H1 (cell line): Measurements from ENCODE around the gene RNF182. TPM values are rescaled to one million over a fixed set of nuclear protein-coding genes. Genes with fewer than 3 reads are reported as not detected.

Experiments used
- CTCF ChIA-PET: fragments of 300-600 bp; sonication (Branson Sonifier 250); formaldehyde crosslinking; loops from one replicate; lab custom pipeline; 2021; ENCODE audit not compliant: partially characterized antibody; lab: Charles Lee
- POLR2A ChIA-PET: fragments of 300-600 bp; sonication (Branson Sonifier 250); formaldehyde crosslinking; loops from one replicate; lab custom pipeline; 2021; ENCODE audit warnings: inconsistent platforms; ENCODE audit not compliant: partially characterized antibody; lab: Charles Lee
- DNase-seq, 2 experiments: peaks; one replicate each; pipeline versions ENCODE4 v3.0.0 to v3.0.0-alpha.2; 2010 to 2022; ENCODE audit warnings: low spot score in 2 of 2, low read depth in 1 of 2, mixed read lengths in 1 of 2
- FAIRE-seq: peaks from 2 replicates; lab custom pipeline; 2011; peaks lifted over from hg19 to GRCh38; lab: Jason Lieb, UNC
- H2AFZ ChIP-seq: 2 replicates; pipeline ENCODE4 v1.8.1; 2012; ENCODE audit warnings: low read length, inconsistent platforms
- H2AK5ac ChIP-seq: 2 replicates; pipeline ENCODE4 v1.6.1; 2013; ENCODE audit warnings: low read depth, low read length
- H2BK120ac ChIP-seq: replicated peaks from 2 replicates; pipeline ENCODE3; 2013; ENCODE audit warnings: low read depth, low read length, inconsistent platforms
- H2BK12ac ChIP-seq: 2 replicates; pipeline ENCODE4 v1.6.1; 2013; ENCODE audit warnings: low read depth, low read length
- H2BK15ac ChIP-seq: 2 replicates; pipeline ENCODE4 v1.6.1; 2013; ENCODE audit warnings: low read length
- H2BK20ac ChIP-seq: 2 replicates; pipeline ENCODE4 v1.6.1; 2013; ENCODE audit warnings: low read length
- H2BK5ac ChIP-seq: 2 replicates; pipeline ENCODE4 v1.6.1; 2013; ENCODE audit warnings: low read depth, low read length
- H3K14ac ChIP-seq: 2 replicates; pipeline ENCODE4 v1.6.1; 2013; ENCODE audit warnings: inconsistent platforms; ENCODE audit not compliant: insufficient read length
- H3K18ac ChIP-seq: 2 replicates; pipeline ENCODE4 v1.6.1; 2013; ENCODE audit warnings: low read length; ENCODE audit errors: extremely low read depth
- H3K23ac ChIP-seq: 2 replicates; pipeline ENCODE4 v1.6.1; 2013; ENCODE audit warnings: inconsistent platforms; ENCODE audit not compliant: insufficient read length
- H3K23me2 ChIP-seq: 2 replicates; pipeline ENCODE4 v1.6.1; 2013; ENCODE audit warnings: low read depth, low read length
- H3K27ac ChIP-seq: 2 replicates; pipeline ENCODE4 v1.6.1; 2011; ENCODE audit warnings: low read depth, low read length, inconsistent platforms
- H3K27me3 ChIP-seq, 4 experiments: replicated peaks in 1 of 4; 1 replicate in 1 of 4; 2 replicates in 3 of 4; pipeline versions ENCODE4 v1.6.1 to v1.8.1; 2011 to 2013; ENCODE audit warnings: low read length in 3 of 4, mild to moderate bottlenecking in 3 of 4, inconsistent platforms in 2 of 4, mixed read lengths in 2 of 4, moderate library complexity in 1 of 4; ENCODE audit not compliant: control insufficient read depth in 3 of 4, insufficient read depth in 3 of 4; ENCODE audit errors: extremely low read depth in 1 of 4
- H3K36me3 ChIP-seq, 4 experiments: 2 replicates each; pipeline versions ENCODE4 v1.6.1 to v1.8.1; 2011 to 2013; ENCODE audit warnings: mild to moderate bottlenecking in 4 of 4, low read length in 3 of 4, moderate library complexity in 2 of 4, control low read depth in 1 of 4, inconsistent platforms in 1 of 4; ENCODE audit not compliant: insufficient read depth in 4 of 4, control insufficient read depth in 2 of 4
- H3K4ac ChIP-seq: replicated peaks from 2 replicates; pipeline ENCODE3; 2013; ENCODE audit warnings: low read length, low read depth, mixed read lengths, inconsistent platforms; ENCODE audit not compliant: insufficient read length
- H3K4me1 ChIP-seq, 4 experiments: replicated peaks in 1 of 4; 1 replicate in 1 of 4; 2 replicates in 3 of 4; pipeline versions ENCODE4 v1.6.1 to v1.8.1; 2011 to 2013; ENCODE audit warnings: low read length in 3 of 4, inconsistent platforms in 2 of 4, mixed read lengths in 1 of 4; ENCODE audit not compliant: insufficient read depth in 4 of 4, control insufficient read depth in 3 of 4
- H3K4me2 ChIP-seq, 2 experiments: 2 replicates each; pipeline versions ENCODE4 v1.6.1 to v1.8.1; 2011 to 2013; ENCODE audit warnings: low read depth in 2 of 2, low read length in 2 of 2, control low read depth in 1 of 2, inconsistent platforms in 1 of 2, mild to moderate bottlenecking in 1 of 2; ENCODE audit not compliant: insufficient read depth in 1 of 2
- H3K4me3 ChIP-seq, 4 experiments: fragments of 200-600, 300-600 bp in 1 of 4; sonication (generic), shearing (Covaris generic), sonication (Bioruptor Twin) in 1 of 4; 2 replicates each; pipeline versions ENCODE4 v1.5.1 to v1.8.1; 2011 to 2016; ENCODE audit warnings: low read length in 4 of 4, low read depth in 3 of 4, control low read depth in 2 of 4, inconsistent platforms in 2 of 4, mild to moderate bottlenecking in 2 of 4, mixed read lengths in 1 of 4, moderate library complexity in 1 of 4; ENCODE audit not compliant: insufficient read depth in 2 of 4; ENCODE audit errors: extremely low read depth in 1 of 4
- H3K56ac ChIP-seq: replicated peaks from 2 replicates; pipeline ENCODE3; 2013; ENCODE audit warnings: low read depth, mild to moderate bottlenecking, mixed read lengths, low read length, inconsistent platforms; ENCODE audit not compliant: insufficient read length
- H3K79me1 ChIP-seq: 2 replicates; pipeline ENCODE4 v1.6.1; 2013; ENCODE audit warnings: low read depth, low read length, control low read depth
- H3K79me2 ChIP-seq, 2 experiments: 2 replicates each; pipeline versions ENCODE4 v1.6.1 to v1.8.1; 2012 to 2013; ENCODE audit warnings: low read length in 2 of 2, mild to moderate bottlenecking in 2 of 2, inconsistent platforms in 1 of 2; ENCODE audit not compliant: insufficient read depth in 2 of 2, control insufficient read depth in 1 of 2
- H3K9ac ChIP-seq, 4 experiments: replicated peaks in 1 of 4; 1 replicate in 1 of 4; 2 replicates in 3 of 4; pipeline versions ENCODE4 v1.6.1 to v1.8.1; 2011 to 2013; ENCODE audit warnings: low read depth in 3 of 4, low read length in 3 of 4, control low read depth in 2 of 4, mild to moderate bottlenecking in 2 of 4, moderate library complexity in 2 of 4, inconsistent platforms in 1 of 4; ENCODE audit errors: extremely low read depth in 1 of 4
- H3K9me3 ChIP-seq, 2 experiments: 2 replicates each; pipeline versions ENCODE4 v1.6.1 to v1.8.1; 2012 to 2013; ENCODE audit warnings: mild to moderate bottlenecking in 2 of 2, moderate library complexity in 2 of 2, control low read depth in 1 of 2, inconsistent platforms in 1 of 2, low read depth in 1 of 2, low read length in 1 of 2, mixed read lengths in 1 of 2; ENCODE audit not compliant: insufficient read depth in 2 of 2
- H4K20me1 ChIP-seq, 2 experiments: replicated peaks in 1 of 2; 2 replicates each; pipeline versions ENCODE3 to v1.8.1; 2011 to 2013; ENCODE audit warnings: inconsistent platforms in 2 of 2, low read length in 2 of 2, mild to moderate bottlenecking in 1 of 2; ENCODE audit not compliant: insufficient read depth in 2 of 2, control insufficient read depth in 1 of 2
- H4K5ac ChIP-seq: 2 replicates; pipeline ENCODE4 v1.6.1; 2013; ENCODE audit warnings: low read length, low read depth, mixed read lengths, inconsistent platforms; ENCODE audit not compliant: insufficient read length
- H4K8ac ChIP-seq: 2 replicates; pipeline ENCODE4 v1.8.0; 2013; ENCODE audit warnings: mild to moderate bottlenecking, moderate library complexity, low read length, inconsistent platforms; ENCODE audit not compliant: insufficient read depth; ENCODE audit errors: extremely low read depth
- H4K91ac ChIP-seq: replicated peaks from 2 replicates; pipeline ENCODE3; 2013; ENCODE audit warnings: low read length, mixed read lengths, inconsistent platforms; ENCODE audit not compliant: insufficient read length
- MAFK ChIP-seq: IDR thresholded peaks from 2 replicates; pipeline ENCODE4 v1.6.1; 2012; ENCODE audit warnings: low read depth, mild to moderate bottlenecking, improper control_type of control experiment, low read length
- RFX5 ChIP-seq: IDR thresholded peaks from 2 replicates; pipeline ENCODE4 v1.6.1; 2011; ENCODE audit warnings: low read depth, low read length, improper control_type of control experiment, borderline replicate concordance
- whole genome bisulfite sequencing, 2 experiments: shearing (Covaris generic) in 1 of 2; methylation state at CpG; one replicate each; pipeline versions ENCODE4 v1.1.6 to v1.1.7; 2013 to 2015; ENCODE audit warnings: low lambda C conversion rate in 2 of 2, mixed read lengths in 2 of 2, inconsistent platforms in 1 of 2, low coverage in 1 of 2, missing lambda C conversion rate in 1 of 2; ENCODE audit not compliant: insufficient replicate concordance in 2 of 2, insufficient coverage in 1 of 2, insufficient read length in 1 of 2; ENCODE audit errors: extremely low coverage in 1 of 2, missing lambda C conversion rate in 1 of 2; 5-methylcytosine and 5-hydroxymethylcytosine counted together
- polyA plus RNA-seq, 7 experiments: library from polyadenylated mRNA; depleted of rRNA in 3 of 7; stranded (reverse) in 5 of 7; unstranded in 2 of 7; fragments of >200 nt in 5 of 7; fragments of 200-250 nt in 2 of 7; gene quantifications; 1 replicate in 5 of 7; 2 replicates in 1 of 7; 4 replicates in 1 of 7; pipeline versions ENCODE4 v1.2.1 to v1.2.3, GENCODE V29; 2011 to 2013; ENCODE audit warnings: missing spikeins in 2 of 7, mixed read lengths in 2 of 7
- total RNA-seq: library from RNA; stranded (reverse); fragmentation: NEBNext Ultra II Directional; extraction: Animal tissue kit (Norgen Biotek cat#: 25700); gene quantifications from 2 replicates; pipeline ENCODE4 v1.2.1, GENCODE V29; 2021

Gene RNF182
- total and polyA plus RNA-seq, 2 of the 8 experiments (the other 6 are each of a cell fraction or from before 2014, with no cell fraction given): 6.2 to 10.7 TPM

- Histone ChIP-seq H3K36me3 (no peaks in the 10 kb centered on the region), H4K8ac (no peak overlapping the region), H3K79me2 (no peaks in the 10 kb centered on the region), H3K18ac (no peak overlapping the region), H3K27me3 (no peaks in the 10 kb centered on the region; a peak in 1 of 7 replicates), H3K4ac (no peak overlapping the region), H4K91ac (no peak overlapping the region), H3K27ac (no peak overlapping the region), H3K9ac (no peak overlapping the region), H3K9me3 (no peaks in the 10 kb centered on the region), H3K23me2 (no peaks in the 10 kb centered on the region; the same call in 1 of the 2 replicates), H3K4me2 (no peak overlapping the region), H3K56ac (no peak overlapping the region), H2BK15ac (no peak overlapping the region), H3K4me1 (peaks cover 0 to 7% (median 3%) of the 10 kb centered on the region in 4 experiments; a peak in 4 of 7 replicates), H3K23ac (no peak overlapping the region), H4K5ac (no peak overlapping the region), H3K4me3 (no peak overlapping the region), H2BK20ac (no peak overlapping the region), H2AFZ (no peak overlapping the region), H2BK120ac (no peak overlapping the region), H2BK12ac (no peak overlapping the region), H2BK5ac (no peak overlapping the region), H4K20me1 (no peaks in the 10 kb centered on the region), H3K14ac (no peak overlapping the region), H3K79me1 (no peaks in the 10 kb centered on the region), H2AK5ac (no peak overlapping the region)
- FAIRE-seq (no peak), DNase-seq (no peak)
- ChIA-PET CTCF (interaction anchor here (0.6 to 2.5 kb wide), 7 partner anchors 9 to 1195 kb away, joined by 3 to 9 read pairs (median 4); no protein-coding TSS in a partner anchor), POLR2A (no interaction called here)
- 79% methylated on average over 6 of the region's 6 CpGs; no CpG with 5 or more reads in 1 of the 2 experiments for WGBS, 2 experiments
- TF ChIP-seq MAFK (no peak), RFX5 (no peak)
These were observed 104.9 kb downstream of the RNF182 start for GRCh38 chr6:14029605-14030004.
